Measurements from ENCODE around the gene GAB1.

The GAB1 gene

DNA sequence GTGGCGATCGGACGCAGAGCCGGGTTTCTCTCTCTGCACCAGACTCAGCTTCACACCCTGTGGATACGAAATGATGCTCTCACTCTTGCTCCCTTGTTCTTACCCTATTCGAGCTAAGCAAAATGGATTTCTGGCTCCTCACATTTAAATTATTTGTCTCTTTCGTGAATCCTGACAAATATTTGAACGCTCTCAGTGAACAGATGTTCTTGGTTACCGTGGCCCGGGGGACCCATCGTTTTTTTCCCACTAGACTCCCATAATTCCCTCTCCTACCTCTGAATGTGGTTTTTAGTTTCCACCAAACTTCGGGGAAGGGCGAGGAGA lies 177.5 kb downstream of the GAB1 start:
- H3K9ac ChIP-seq (ENCODE audit: low read depth, low read length): peak overlapping the region; percentile 99
- H3K4me1 ChIP-seq (ENCODE audit: insufficient read depth, low read length): 0 out of 2 replicates have a peak, but pooled peaks cover 3% of the 10 kb centered on the region
- H3K9me3 ChIP-seq (ENCODE audit: control insufficient read depth, insufficient read depth, low read length): no peaks in the 10 kb centered on the region
- peaks cover 4% of the 10 kb centered on the region; the same call in 1 of the 2 replicates for H3K36me3 ChIP-seq (ENCODE audit: insufficient read depth, low read length)

DNA sequence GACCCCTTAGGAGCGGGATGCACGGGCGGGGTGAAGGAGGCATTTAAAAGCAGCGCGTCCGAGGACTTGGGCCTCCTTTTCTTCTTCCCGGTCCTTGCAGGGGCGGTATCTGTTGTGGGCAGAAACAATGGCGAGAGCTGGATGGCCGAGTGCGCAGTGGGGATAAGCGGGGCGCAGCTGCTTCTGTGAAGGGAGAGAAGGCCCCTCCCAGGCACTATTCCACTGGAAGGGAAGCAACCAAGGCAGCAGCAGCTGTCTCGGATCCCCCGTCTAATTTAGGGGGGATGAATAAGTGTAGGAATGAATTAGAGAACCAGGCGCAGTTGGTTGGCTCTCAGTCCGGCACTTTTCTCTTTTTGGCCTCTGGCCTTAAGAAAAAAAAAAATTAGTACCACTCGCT lies 177.8 kb downstream of the GAB1 start:
- peak overlapping the region; percentile 99 for H3K9ac ChIP-seq (ENCODE audit: low read depth, low read length)
- H3K4me1 ChIP-seq (ENCODE audit: insufficient read depth, low read length): 0 out of 2 replicates have a peak, but pooled peaks cover 3% of the 10 kb centered on the region
- H3K36me3 ChIP-seq (ENCODE audit: insufficient read depth, low read length): peaks cover 7% of the 10 kb centered on the region
- H3K9me3 ChIP-seq (ENCODE audit: control insufficient read depth, insufficient read depth, low read length): no peaks in the 10 kb centered on the region

GRCh38 chr4:143514901-143515300 lies 178.2 kb downstream of the GAB1 start:
- peak overlapping the region; percentile 99 for H3K9ac ChIP-seq (ENCODE audit: low read depth, low read length)
- 0 out of 2 replicates have a peak, but pooled peaks cover 3% of the 10 kb centered on the region for H3K4me1 ChIP-seq (ENCODE audit: insufficient read depth, low read length)
- peaks cover 8% of the 10 kb centered on the region for H3K36me3 ChIP-seq (ENCODE audit: insufficient read depth, low read length)
- no peaks in the 10 kb centered on the region for H3K9me3 ChIP-seq (ENCODE audit: control insufficient read depth, insufficient read depth, low read length)

GRCh38 chr4:143515905-143516304 lies 179.2 kb downstream of the GAB1 start:
- Histone ChIP-seq H3K4me1 (ENCODE audit: insufficient read depth, low read length) (0 out of 2 replicates have a peak, but pooled peaks cover 3% of the 10 kb centered on the region), H3K36me3 (ENCODE audit: insufficient read depth, low read length) (peaks cover 8% of the 10 kb centered on the region), H3K9ac (ENCODE audit: low read depth, low read length) (no peak overlapping the region)

DNA sequence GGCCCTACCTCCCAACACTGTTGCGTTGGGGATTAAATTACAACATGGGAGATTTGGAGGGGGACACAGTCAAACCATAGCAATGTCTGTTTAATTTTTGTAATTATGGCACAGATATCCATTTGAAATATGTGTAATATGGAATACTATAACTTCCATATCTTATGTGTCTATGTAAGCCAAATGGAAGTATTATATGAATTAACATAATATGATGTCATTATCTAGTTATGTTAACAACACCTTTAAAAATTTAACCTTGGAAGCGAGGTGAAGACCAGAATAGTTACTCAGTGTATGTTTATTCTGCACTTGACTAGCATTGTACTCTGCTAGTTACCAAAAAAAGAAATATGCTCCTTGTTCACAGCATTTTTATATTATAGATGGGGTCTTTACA lies 181.1 kb downstream of the GAB1 start:
- Histone ChIP-seq H3K9ac (ENCODE audit: low read depth, low read length) (no peak overlapping the region), H3K4me1 (ENCODE audit: insufficient read depth, low read length) (0 out of 2 replicates have a peak, but pooled peaks cover 3% of the 10 kb centered on the region), H3K36me3 (ENCODE audit: insufficient read depth, low read length) (peaks cover 14% of the 10 kb centered on the region), H3K9me3 (ENCODE audit: control insufficient read depth, insufficient read depth, low read length) (no peaks in the 10 kb centered on the region)

More at GRCh38 chr4:143515905-143516304, 179.2 kb downstream of the GAB1 start:
- H3K9me3 ChIP-seq (ENCODE audit: control insufficient read depth, insufficient read depth, low read length): no peaks in the 10 kb centered on the region
